A673 (cell line): ENCODE data around the gene RGMA.

ENCODE experiments used
- CTCF ChIP-seq: fragments of 300-800, 200-600 bp; sonication (generic); conservative IDR thresholded peaks from 2 replicates; pipeline ENCODE4 v1.5.1; 2017; ENCODE audit warnings: low read depth, mild to moderate bottlenecking, antibody characterized with exemption, low read length, moderate library complexity, mixed read lengths
- EZH2 ChIP-seq: fragments of 200-600 bp; sonication (generic); IDR thresholded peaks from 2 replicates; pipeline ENCODE4 v1.6.1; 2017; ENCODE audit warnings: borderline replicate concordance, low read depth, mild to moderate bottlenecking, mixed read lengths, antibody characterized with exemption, low read length; ENCODE audit not compliant: poor library complexity, severe bottlenecking

- TF ChIP-seq EZH2 (no peak), CTCF (no peak)
These were observed 55.5 kb downstream of the RGMA start for GRCh38 chr15:93033434-93034045.
